Mucosa of descending colon (tissue), 3 donors: ENCODE results near the gene RALGAPA1. TPM values are rescaled to one million over a fixed set of nuclear protein-coding genes. Genes with fewer than 3 reads are reported as not detected.

Experiments used
- ATAC-seq: fragments of 200-7000 bp; cut with Tn5 transposase; one replicate; pipeline ENCODE4 v1.9.1; 2020; ENCODE audit warnings: mild to moderate bottlenecking, moderate library complexity
- DNase-seq, 3 donors: peaks; one replicate each; pipeline ENCODE4 v3.0.0-alpha.2; 2020
- H3K36me3 ChIP-seq: fragments of 200-600 bp; one replicate; pipeline ENCODE4 v1.8.0; 2021; ENCODE audit warnings: low read depth, mild to moderate bottlenecking
- H3K4me1 ChIP-seq: fragments of 200-600 bp; one replicate; pipeline ENCODE4 v1.8.0; 2021; ENCODE audit warnings: low read depth, mild to moderate bottlenecking
- H3K4me3 ChIP-seq: fragments of 200-600 bp; one replicate; pipeline ENCODE4 v1.8.0; 2021; ENCODE audit warnings: mild to moderate bottlenecking
- H3K9me3 ChIP-seq: fragments of 200-600 bp; one replicate; pipeline ENCODE4 v1.8.0; 2021; ENCODE audit warnings: mild to moderate bottlenecking
- CTCF ChIP-seq: fragments of 200-600 bp; IDR thresholded peaks from one replicate; pipeline ENCODE4 v1.8.0; 2022; ENCODE audit warnings: antibody characterized with exemption, mild to moderate bottlenecking
- intact Hi-C, 2 donors: fragments of 100-400 bp; cut with DNase I in 1 of 2; cut with micrococcal nuclease in 1 of 2; formaldehyde crosslinking; loops; one replicate each; pipeline versions ENCODE4 v1.11.0 to v1.11.1; 2022; cut with DNase I, micrococcal nuclease
- total RNA-seq, 3 donors: library from RNA; stranded (reverse); fragmentation: NEBNext Ultra II Directional in 2 of 3; extraction: Animal tissue kit (Norgen Biotek cat#: 25700) in 2 of 3; gene quantifications; one replicate each; pipeline versions ENCODE4 v1.2.1 to v1.2.4, GENCODE V29; 2021 to 2023
- donor health status: DM: no; HTN: no; CAD: no; lungs with moderate emphysema.
- donor health status: DM: no; HTN: no; CAD: no.
- donor health status: DM: no; HTN: yes; CAD: no.

The RALGAPA1 gene
- total RNA-seq, 3 donors from 2014 or later = 64.4 to 92.1 (median 90.6) TPM

DNA sequence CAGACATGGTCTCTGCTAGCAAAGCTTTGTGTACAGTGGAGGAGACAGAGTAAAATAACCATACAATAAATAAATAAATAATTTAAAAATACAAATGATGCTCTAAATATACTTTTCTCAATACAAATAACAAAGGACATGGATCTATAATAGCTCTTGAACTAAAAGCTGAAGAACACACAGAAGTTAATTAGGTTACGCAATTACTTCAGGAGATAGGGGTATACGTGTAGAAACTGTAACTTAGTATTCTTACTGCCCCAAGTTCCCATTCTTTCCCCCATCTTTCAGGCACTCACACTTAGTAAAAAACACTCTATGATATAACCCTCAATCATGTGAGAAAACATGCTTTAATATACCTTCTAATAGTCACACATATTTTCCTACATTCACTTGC, 231.0 kb downstream of the RALGAPA1 start:
- intact Hi-C loops = no loop called here
- no peak for TF ChIP-seq CTCF
- Histone ChIP-seq H3K4me3 (no peak overlapping the region), H3K9me3 (no peaks in the 10 kb centered on the region), H3K4me1 (no peaks in the 10 kb centered on the region), H3K36me3 (peaks cover 3% of the 10 kb centered on the region)
- ATAC-seq = no peak
- no peak for DNase-seq

DNA sequence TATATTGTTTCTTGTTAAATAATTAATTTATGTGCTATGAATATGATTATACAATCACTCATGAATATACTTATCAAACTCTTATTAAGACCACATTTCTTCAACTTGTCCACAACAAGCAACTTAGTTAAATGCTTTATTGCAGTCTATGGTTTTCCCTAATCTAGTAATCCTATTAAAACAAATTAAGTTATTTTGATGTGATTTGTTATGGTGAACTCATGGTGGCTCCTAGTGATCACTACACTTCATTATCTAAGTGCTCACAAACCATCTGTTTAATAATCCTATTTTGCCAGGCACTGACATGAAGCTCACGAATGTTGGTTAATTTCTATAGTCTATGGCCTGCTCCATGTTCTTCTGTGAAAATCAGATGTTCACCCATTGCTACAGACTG, 232.2 kb downstream of the RALGAPA1 start:
- no peaks in the 10 kb centered on the region for H3K4me1 ChIP-seq
- DNase-seq = no peak
- TF ChIP-seq CTCF = no peak
- H3K36me3 ChIP-seq = no peaks in the 10 kb centered on the region
- ATAC-seq = no peak
- no peak overlapping the region for H3K4me3 ChIP-seq
- H3K9me3 ChIP-seq = no peaks in the 10 kb centered on the region
- intact Hi-C loops = no loop called here

GRCh38 chr14:35576260-35576659, 232.8 kb downstream of the RALGAPA1 start:
- ATAC-seq (no peak), DNase-seq (no peak)
- no peaks in the 10 kb centered on the region for H3K4me1 ChIP-seq
- H3K9me3 ChIP-seq = no peaks in the 10 kb centered on the region
- TF ChIP-seq CTCF = no peak
- H3K4me3 ChIP-seq = no peak overlapping the region
- H3K36me3 ChIP-seq = no peaks in the 10 kb centered on the region
- intact Hi-C loops = no loop called here

- ATAC-seq (no peak), DNase-seq (no peak)
- Histone ChIP-seq H3K4me3 (no peak overlapping the region), H3K36me3 (no peaks in the 10 kb centered on the region), H3K4me1 (no peaks in the 10 kb centered on the region), H3K9me3 (no peaks in the 10 kb centered on the region)
- intact Hi-C loops = no loop called here
- no peak for TF ChIP-seq CTCF
These were observed 235.2 kb downstream of the RALGAPA1 start for GRCh38 chr14:35573911-35574310.

- H3K4me3 ChIP-seq = no peak overlapping the region
- no peaks in the 10 kb centered on the region for H3K36me3 ChIP-seq
- no peaks in the 10 kb centered on the region for H3K9me3 ChIP-seq
- TF ChIP-seq CTCF = no peak
- DNase-seq = no peak
- intact Hi-C loops = no loop called here
- no peaks in the 10 kb centered on the region for H3K4me1 ChIP-seq
- ATAC-seq = no peak
These were observed 237.5 kb downstream of the RALGAPA1 start for GRCh38 chr14:35571598-35571997.

- Histone ChIP-seq H3K9me3 (no peaks in the 10 kb centered on the region), H3K36me3 (no peaks in the 10 kb centered on the region), H3K4me1 (no peaks in the 10 kb centered on the region), H3K4me3 (no peak overlapping the region)
- ATAC-seq = no peak
- no peak for TF ChIP-seq CTCF
- intact Hi-C loops = no loop called here
- no peak for DNase-seq
These were observed 243.1 kb downstream of the RALGAPA1 start for GRCh38 chr14:35565871-35566464.
